Epithelial cell of esophagus (primary cell): ENCODE data around the gene SLC22A3.

ENCODE experiments used
- DNase-seq: peaks from one replicate; pipeline ENCODE4 v3.0.0; 2010; ENCODE audit warnings: low read depth
- H3K4me3 ChIP-seq: 2 replicates; pipeline ENCODE4 v1.5.1; 2011; ENCODE audit warnings: mild to moderate bottlenecking, low read length, control low read depth
- TF ChIP-seq, protein P1 (sequence below): IDR thresholded peaks from 2 replicates; pipeline ENCODE4 v1.5.1; 2011; ENCODE audit warnings: low read depth, mild to moderate bottlenecking, low read length, control low read depth, inconsistent platforms; ENCODE audit not compliant: insufficient read depth; ENCODE audit errors: missing control alignments

The SLC22A3 gene

DNA sequence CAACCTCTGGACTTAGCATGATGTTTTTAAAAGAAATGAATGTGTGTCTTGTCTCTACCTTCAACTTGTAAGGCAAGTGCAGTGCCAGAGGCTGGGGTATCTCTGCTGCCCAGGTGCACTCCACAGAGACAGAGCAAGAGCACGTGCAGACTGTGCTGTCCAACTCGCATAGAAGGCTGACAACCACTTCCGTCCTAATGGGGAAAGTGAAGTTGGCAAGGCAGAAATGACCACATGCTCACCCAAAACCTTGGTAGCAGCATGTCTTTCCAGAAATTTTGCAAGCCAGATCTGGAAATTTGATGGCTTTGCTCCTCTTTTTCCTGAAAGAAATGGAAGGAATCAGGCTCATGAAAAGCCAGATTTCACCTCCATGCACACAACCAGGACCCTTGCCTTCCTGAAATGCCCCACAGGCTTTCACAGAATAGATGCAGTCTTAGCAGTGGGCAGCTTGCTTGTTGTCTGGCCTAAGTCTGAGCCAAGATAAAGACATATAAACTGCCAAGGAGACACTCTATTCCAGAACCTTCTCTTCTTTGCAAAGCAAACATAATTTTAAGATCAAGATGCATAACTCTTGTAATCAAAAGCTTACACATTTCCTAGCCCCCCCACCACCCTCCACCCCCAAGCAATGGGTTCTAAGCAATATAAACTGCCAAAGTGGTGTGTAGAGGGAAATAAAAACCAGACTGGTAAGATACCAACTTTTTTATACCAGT lies 26.8 kb downstream of the SLC22A3 start:
- no peak overlapping the region for H3K4me3 ChIP-seq
- DNase-seq, result no peak
- TF ChIP-seq, protein P1, sequence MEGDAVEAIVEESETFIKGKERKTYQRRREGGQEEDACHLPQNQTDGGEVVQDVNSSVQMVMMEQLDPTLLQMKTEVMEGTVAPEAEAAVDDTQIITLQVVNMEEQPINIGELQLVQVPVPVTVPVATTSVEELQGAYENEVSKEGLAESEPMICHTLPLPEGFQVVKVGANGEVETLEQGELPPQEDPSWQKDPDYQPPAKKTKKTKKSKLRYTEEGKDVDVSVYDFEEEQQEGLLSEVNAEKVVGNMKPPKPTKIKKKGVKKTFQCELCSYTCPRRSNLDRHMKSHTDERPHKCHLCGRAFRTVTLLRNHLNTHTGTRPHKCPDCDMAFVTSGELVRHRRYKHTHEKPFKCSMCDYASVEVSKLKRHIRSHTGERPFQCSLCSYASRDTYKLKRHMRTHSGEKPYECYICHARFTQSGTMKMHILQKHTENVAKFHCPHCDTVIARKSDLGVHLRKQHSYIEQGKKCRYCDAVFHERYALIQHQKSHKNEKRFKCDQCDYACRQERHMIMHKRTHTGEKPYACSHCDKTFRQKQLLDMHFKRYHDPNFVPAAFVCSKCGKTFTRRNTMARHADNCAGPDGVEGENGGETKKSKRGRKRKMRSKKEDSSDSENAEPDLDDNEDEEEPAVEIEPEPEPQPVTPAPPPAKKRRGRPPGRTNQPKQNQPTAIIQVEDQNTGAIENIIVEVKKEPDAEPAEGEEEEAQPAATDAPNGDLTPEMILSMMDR, result no peak

DNA sequence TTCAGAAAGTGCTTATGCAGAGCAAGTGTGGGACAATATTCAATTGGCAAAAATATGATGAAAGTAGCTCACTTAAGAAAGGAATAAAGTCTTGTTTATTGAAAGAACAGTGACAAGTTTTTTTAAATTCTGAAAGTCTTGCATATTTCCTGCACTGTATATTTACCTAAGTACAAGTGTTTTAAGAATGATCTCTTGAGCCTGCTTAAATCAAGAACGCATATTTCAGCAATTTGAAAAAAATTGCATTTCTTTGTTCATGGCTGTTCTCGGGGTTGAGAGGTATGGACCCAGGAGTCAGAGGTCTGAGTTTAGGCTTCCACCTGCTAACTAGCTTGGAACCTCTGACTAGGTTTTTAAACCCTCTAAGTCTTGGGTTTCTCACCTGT lies 27.4 kb downstream of the SLC22A3 start:
- no peak overlapping the region for H3K4me3 ChIP-seq
- TF ChIP-seq, protein P1, result no peak
- DNase-seq, result no peak

DNA sequence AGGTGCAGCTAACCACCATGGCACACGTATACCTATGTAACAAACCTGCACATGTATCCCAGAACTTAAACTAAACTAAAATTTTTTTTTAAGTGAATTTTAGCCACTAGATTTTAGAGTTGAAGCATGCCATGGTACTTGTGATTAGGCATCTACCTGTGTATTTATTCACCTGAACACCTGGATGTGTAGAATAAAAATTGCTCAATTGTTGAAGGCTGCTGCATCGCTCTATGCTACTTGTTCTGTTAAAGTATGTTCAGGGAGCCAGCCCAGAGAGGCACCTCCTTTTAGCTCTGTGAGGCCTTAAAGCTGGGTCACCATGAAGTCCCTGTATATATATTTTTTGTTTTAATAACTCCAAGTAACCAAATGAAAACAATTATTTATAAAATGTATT lies 28.3 kb downstream of the SLC22A3 start:
- TF ChIP-seq, protein P1, result no peak
- peak; percentile 63 for DNase-seq
- H3K4me3 ChIP-seq, result no peak overlapping the region

DNA sequence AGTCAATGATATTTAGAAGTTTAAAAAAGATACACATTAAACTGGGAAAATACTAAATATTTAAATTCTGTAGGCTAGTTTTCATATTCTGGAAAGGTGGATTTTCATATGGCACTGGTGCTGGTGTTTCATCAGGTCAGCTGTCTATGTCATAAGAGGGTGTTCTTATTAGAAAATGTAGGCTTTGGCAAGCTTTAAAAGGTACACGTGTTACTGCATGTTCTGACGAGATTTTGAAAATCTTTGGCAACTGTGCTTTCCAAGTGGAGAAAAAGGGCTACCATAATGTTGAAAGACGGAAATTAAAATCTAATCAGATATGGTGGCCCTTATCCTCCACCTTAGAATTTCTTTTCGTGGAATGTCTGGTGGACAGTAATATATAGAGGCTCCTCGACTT lies 30.0 kb downstream of the SLC22A3 start:
- peak; percentile 89 for DNase-seq
- no peak overlapping the region for H3K4me3 ChIP-seq
- TF ChIP-seq, protein P1, result no peak

DNA sequence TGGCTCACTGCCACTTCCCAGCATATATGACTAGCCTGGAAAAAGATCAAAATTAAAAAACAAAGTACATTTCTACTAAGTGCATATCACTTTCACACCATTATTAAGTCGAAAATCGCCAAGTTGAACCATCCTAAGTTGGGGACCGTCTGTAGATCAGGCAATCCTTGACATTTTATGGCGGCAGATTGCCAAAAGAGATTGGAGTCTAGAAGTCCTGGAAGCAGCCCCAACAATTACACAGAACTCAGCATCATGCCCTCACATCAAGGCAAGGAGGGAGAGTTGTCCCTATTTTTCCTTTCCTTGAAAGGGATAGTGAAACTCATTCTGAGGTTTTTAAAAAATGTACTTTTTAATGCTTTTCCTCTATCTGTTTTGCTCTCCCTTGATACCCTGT lies 30.7 kb downstream of the SLC22A3 start:
- H3K4me3 ChIP-seq, result no peak overlapping the region
- TF ChIP-seq, protein P1, result no peak
- DNase-seq, result no peak

DNA sequence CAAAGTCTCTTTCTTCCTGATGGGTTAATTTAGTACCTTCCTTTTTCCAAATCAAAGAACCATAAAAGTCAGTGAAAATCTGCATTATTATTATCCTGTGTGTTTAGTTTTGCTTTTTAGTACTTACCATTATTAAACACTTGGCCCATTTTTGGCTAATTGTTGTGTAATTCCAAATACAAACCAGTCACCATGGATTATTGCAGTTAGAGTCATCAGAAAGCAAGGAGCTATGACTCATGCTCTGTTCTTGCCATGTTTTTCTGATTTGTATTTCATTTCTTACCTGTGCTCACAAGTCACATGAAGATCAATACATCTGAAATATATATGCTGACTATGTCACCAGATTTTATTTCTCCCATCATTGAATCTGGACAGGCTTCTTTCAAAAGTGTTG lies 31.3 kb downstream of the SLC22A3 start:
- H3K4me3 ChIP-seq, result no peak overlapping the region
- TF ChIP-seq, protein P1, result no peak
- peak; percentile 81 for DNase-seq

DNA sequence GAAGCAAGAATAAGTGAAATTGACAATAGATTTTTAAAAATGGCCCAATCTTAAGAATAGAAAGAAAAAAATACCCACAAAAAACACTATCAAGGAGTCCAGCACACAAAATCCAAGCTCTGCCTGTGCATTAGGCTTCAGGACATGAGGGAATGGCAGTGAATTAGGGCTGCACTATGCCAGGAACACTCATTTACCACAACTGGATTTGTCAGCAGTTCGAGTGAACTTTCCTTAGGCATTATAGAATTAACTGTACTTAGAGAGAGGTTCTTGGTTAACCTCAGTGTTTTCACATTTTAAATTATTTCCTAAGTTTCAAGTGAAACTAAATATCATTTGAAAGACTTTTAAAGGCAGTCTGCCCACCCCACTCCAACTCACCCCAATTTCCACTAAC lies 34.8 kb downstream of the SLC22A3 start:
- DNase-seq, result no peak
- TF ChIP-seq, protein P1, result no peak
- no peak overlapping the region for H3K4me3 ChIP-seq
